Thoracic aorta (tissue), 2 donors: Measurements from ENCODE around the gene MAGI1. TPM values are rescaled to one million over a fixed set of nuclear protein-coding genes. Genes with fewer than 3 reads are reported as not detected.

Experiments
- ATAC-seq: fragments of 150-250 bp; one replicate; pipeline ENCODE4 v1.8.0; 2017; ENCODE audit warnings: low read depth; ENCODE audit not compliant: insufficient number of reproducible peaks, low FRiP score
- DNase-seq: peaks from one replicate; pipeline ENCODE4 v3.0.0-alpha.2; 2020; ENCODE audit warnings: low spot score
- H3K27ac ChIP-seq, 2 donors: fragments of 200-600 bp; sonication (generic); 1 replicate in 1 of 2; 2 replicates in 1 of 2; pipeline ENCODE4 v1.5.1; 2016; ENCODE audit warnings: mild to moderate bottlenecking in 2 of 2, moderate library complexity in 2 of 2
- H3K27me3 ChIP-seq: fragments of 200-600 bp; sonication (generic); replicated peaks from 2 replicates; pipeline ENCODE4 v1.6.0; 2016; ENCODE audit warnings: mild to moderate bottlenecking; ENCODE audit not compliant: insufficient read depth
- H3K36me3 ChIP-seq: fragments of 200-600 bp; sonication (generic); one replicate; pipeline ENCODE4 v1.5.1; 2016
- H3K4me1 ChIP-seq, 2 donors: fragments of 200-600 bp; sonication (generic); 1 replicate in 1 of 2; 2 replicates in 1 of 2; pipeline versions ENCODE4 v1.5.1 to v1.6.0; 2016; ENCODE audit warnings: low read depth in 2 of 2, mild to moderate bottlenecking in 1 of 2; ENCODE audit not compliant: control insufficient read depth in 1 of 2
- H3K4me3 ChIP-seq: fragments of 200-600 bp; sonication (generic); 2 replicates; pipeline ENCODE4 v1.5.1; 2016; ENCODE audit warnings: mild to moderate bottlenecking
- H3K9me3 ChIP-seq: fragments of 200-600 bp; sonication (generic); 2 replicates; pipeline ENCODE4 v1.5.1; 2016
- CTCF ChIP-seq: fragments of 200-600 bp; sonication (generic); IDR thresholded peaks from one replicate; pipeline ENCODE4 v1.5.1; 2019; ENCODE audit warnings: antibody characterized with exemption
- total RNA-seq, 2 donors: library from RNA; depleted of rRNA; stranded (reverse); fragments of >200 nt; gene quantifications; one replicate each; pipeline versions ENCODE4 v1.1.0 to v1.2.3, GENCODE V29; 2016

MAGI1 gene
- total RNA-seq, 2 donors from 2014 or later: 48.2 to 88.5 TPM

- Histone ChIP-seq H3K4me1 (peaks cover 8 to 45% of the 10 kb centered on the region in 2 donors), H3K27me3 (no peaks in the 10 kb centered on the region), H3K27ac (peak overlapping the region in 1 of 2 donors; percentile 28), H3K36me3 (no peaks in the 10 kb centered on the region), H3K4me3 (peak overlapping the region; percentile 52), H3K9me3 (no peaks in the 10 kb centered on the region)
- TF ChIP-seq CTCF: no peak
- DNase-seq (no peak), ATAC-seq (no peak)
These were observed 137.5 kb downstream of the MAGI1 start for GRCh38 chr3:65901226-65901625.

- DNase-seq (no peak), ATAC-seq (no peak)
- H3K9me3 ChIP-seq: no peaks in the 10 kb centered on the region
- H3K4me3 ChIP-seq: no peak overlapping the region
- TF ChIP-seq CTCF: no peak
- H3K27me3 ChIP-seq: no peaks in the 10 kb centered on the region
- H3K4me1 ChIP-seq: peaks cover 8 to 56% of the 10 kb centered on the region in 2 donors
- H3K27ac ChIP-seq: no peak overlapping the region
- H3K36me3 ChIP-seq: no peaks in the 10 kb centered on the region
These were observed 139.5 kb downstream of the MAGI1 start for GRCh38 chr3:65899226-65899625.

- Histone ChIP-seq H3K36me3 (no peaks in the 10 kb centered on the region), H3K9me3 (no peaks in the 10 kb centered on the region), H3K4me3 (no peak overlapping the region), H3K27me3 (no peaks in the 10 kb centered on the region), H3K4me1 (peaks cover 15 to 67% of the 10 kb centered on the region in 2 donors), H3K27ac (no peak overlapping the region)
- DNase-seq (no peak), ATAC-seq (no peak)
- TF ChIP-seq CTCF: no peak
These were observed 141.0 kb downstream of the MAGI1 start for GRCh38 chr3:65897766-65898165.

- Histone ChIP-seq H3K9me3 (no peaks in the 10 kb centered on the region), H3K36me3 (no peaks in the 10 kb centered on the region), H3K4me1 (peaks cover 11 to 57% of the 10 kb centered on the region in 2 donors), H3K27ac (no peak overlapping the region), H3K4me3 (no peak overlapping the region), H3K27me3 (no peaks in the 10 kb centered on the region)
- DNase-seq (no peak), ATAC-seq (no peak)
- TF ChIP-seq CTCF: no peak
These were observed 142.4 kb downstream of the MAGI1 start for GRCh38 chr3:65896321-65896720.

GRCh38 chr3:65894679-65895453 is 143.9 kb downstream of the MAGI1 start:
- Histone ChIP-seq H3K4me1 (peaks cover 17 to 60% of the 10 kb centered on the region in 2 donors), H3K27me3 (no peaks in the 10 kb centered on the region), H3K4me3 (no peak overlapping the region), H3K9me3 (no peaks in the 10 kb centered on the region), H3K27ac (peak overlapping the region; percentile 52 to 57), H3K36me3 (no peaks in the 10 kb centered on the region)
- ATAC-seq (peak; percentile 13), DNase-seq (no peak)
- no peak for TF ChIP-seq CTCF
